ENCODE data around the gene CSTB.

Gene CSTB

GRCh38 chr21:43783098-43783700, 7.1 kb upstream of the CSTB start:
- Histone ChIP-seq H3K9me3 (ENCODE audit: insufficient read depth, low read depth, low read length) (no peaks in the 10 kb centered on the region), H3K27me3 (ENCODE audit: insufficient read depth, low read length) (no peaks in the 10 kb centered on the region; the same call in 1 of the 2 replicates), H3K4me1 (ENCODE audit: insufficient read depth, low read length) (no peaks in the 10 kb centered on the region), H3K36me3 (ENCODE audit: insufficient read depth, low read depth, low read length) (no peaks in the 10 kb centered on the region), H3K9ac (ENCODE audit: low read depth, low read length) (no peak overlapping the region), H3K4me3 (ENCODE audit: low read length) (no peak overlapping the region), H3K27ac (ENCODE audit: low read length) (no peak overlapping the region)

GRCh38 chr21:43782431-43783097, 6.5 kb upstream of the CSTB start:
- H3K4me1 ChIP-seq (ENCODE audit: insufficient read depth, low read length): no peaks in the 10 kb centered on the region
- no peaks in the 10 kb centered on the region for H3K9me3 ChIP-seq (ENCODE audit: insufficient read depth, low read depth, low read length)
- H3K27ac ChIP-seq (ENCODE audit: low read length): no peak overlapping the region
- H3K27me3 ChIP-seq (ENCODE audit: insufficient read depth, low read length): no peaks in the 10 kb centered on the region; the same call in 1 of the 2 replicates
- H3K36me3 ChIP-seq (ENCODE audit: insufficient read depth, low read depth, low read length): no peaks in the 10 kb centered on the region
- H3K9ac ChIP-seq (ENCODE audit: low read depth, low read length): no peak overlapping the region
- H3K4me3 ChIP-seq (ENCODE audit: low read length): no peak overlapping the region

GRCh38 chr21:43781846-43782245, 5.7 kb upstream of the CSTB start:
- H3K4me1 ChIP-seq (ENCODE audit: insufficient read depth, low read length): no peaks in the 10 kb centered on the region

GRCh38 chr21:43779660-43780059, 3.6 kb upstream of the CSTB start:
- Histone ChIP-seq H3K9me3 (ENCODE audit: insufficient read depth, low read depth, low read length) (no peaks in the 10 kb centered on the region), H3K9ac (ENCODE audit: low read depth, low read length) (no peak overlapping the region; the same call in 1 of the 2 replicates), H3K27ac (ENCODE audit: low read length) (no peak overlapping the region), H3K4me3 (ENCODE audit: low read length) (no peak overlapping the region), H3K4me1 (ENCODE audit: insufficient read depth, low read length) (peaks cover 5% of the 10 kb centered on the region; the same call in 1 of the 2 replicates), H3K36me3 (ENCODE audit: insufficient read depth, low read depth, low read length) (peaks cover under 1% of the 10 kb centered on the region; the same call in 1 of the 2 replicates), H3K27me3 (ENCODE audit: insufficient read depth, low read length) (no peaks in the 10 kb centered on the region)

More at GRCh38 chr21:43781846-43782245, 5.7 kb upstream of the CSTB start:
- H3K4me3 ChIP-seq (ENCODE audit: low read length): no peak overlapping the region
- H3K27ac ChIP-seq (ENCODE audit: low read length): no peak overlapping the region
- no peaks in the 10 kb centered on the region for H3K9me3 ChIP-seq (ENCODE audit: insufficient read depth, low read depth, low read length)
- no peaks in the 10 kb centered on the region; the same call in 1 of the 2 replicates for H3K27me3 ChIP-seq (ENCODE audit: insufficient read depth, low read length)
- no peaks in the 10 kb centered on the region for H3K36me3 ChIP-seq (ENCODE audit: insufficient read depth, low read depth, low read length)
- no peak overlapping the region for H3K9ac ChIP-seq (ENCODE audit: low read depth, low read length)

GRCh38 chr21:43778469-43779335, 2.6 kb upstream of the CSTB start:
- no peaks in the 10 kb centered on the region for H3K27me3 ChIP-seq (ENCODE audit: insufficient read depth, low read length)
- H3K4me3 ChIP-seq (ENCODE audit: low read length): no peak overlapping the region
- no peak overlapping the region for H3K27ac ChIP-seq (ENCODE audit: low read length)
- peaks cover 5% of the 10 kb centered on the region; the same call in 1 of the 2 replicates for H3K4me1 ChIP-seq (ENCODE audit: insufficient read depth, low read length)
- no peak overlapping the region for H3K9ac ChIP-seq (ENCODE audit: low read depth, low read length)
- H3K9me3 ChIP-seq (ENCODE audit: insufficient read depth, low read depth, low read length): no peaks in the 10 kb centered on the region
- H3K36me3 ChIP-seq (ENCODE audit: insufficient read depth, low read depth, low read length): peaks cover 10% of the 10 kb centered on the region

GRCh38 chr21:43777953-43778352, 1.8 kb upstream of the CSTB start:
- Histone ChIP-seq H3K9ac (ENCODE audit: low read depth, low read length) (no peak overlapping the region), H3K36me3 (ENCODE audit: insufficient read depth, low read depth, low read length) (peaks cover 18% of the 10 kb centered on the region), H3K4me3 (ENCODE audit: low read length) (no peak overlapping the region), H3K27ac (ENCODE audit: low read length) (no peak overlapping the region), H3K9me3 (ENCODE audit: insufficient read depth, low read depth, low read length) (no peaks in the 10 kb centered on the region), H3K4me1 (ENCODE audit: insufficient read depth, low read length) (peaks cover 5% of the 10 kb centered on the region; the same call in 1 of the 2 replicates), H3K27me3 (ENCODE audit: insufficient read depth, low read length) (no peaks in the 10 kb centered on the region)

- Histone ChIP-seq H3K4me1 (ENCODE audit: insufficient read depth, low read length) (peaks cover 22% of the 10 kb centered on the region; the same call in 1 of the 2 replicates), H3K27ac (ENCODE audit: low read length) (no peak overlapping the region), H3K27me3 (ENCODE audit: insufficient read depth, low read length) (no peaks in the 10 kb centered on the region)
These were observed 918 bp downstream of the CSTB start for GRCh38 chr21:43775190-43775589.

GRCh38 chr21:43774163-43774562, 1.9 kb downstream of the CSTB start:
- no peaks in the 10 kb centered on the region for H3K27me3 ChIP-seq (ENCODE audit: insufficient read depth, low read length)
- H3K4me1 ChIP-seq (ENCODE audit: insufficient read depth, low read length): peaks cover 22% of the 10 kb centered on the region; the same call in 1 of the 2 replicates
- H3K4me3 ChIP-seq (ENCODE audit: low read length): no peak overlapping the region
- H3K9me3 ChIP-seq (ENCODE audit: insufficient read depth, low read depth, low read length): no peaks in the 10 kb centered on the region
- no peak overlapping the region for H3K27ac ChIP-seq (ENCODE audit: low read length)
- no peak overlapping the region for H3K9ac ChIP-seq (ENCODE audit: low read depth, low read length)
- peaks cover 19% of the 10 kb centered on the region for H3K36me3 ChIP-seq (ENCODE audit: insufficient read depth, low read depth, low read length)

More at GRCh38 chr21:43775190-43775589, 918 bp downstream of the CSTB start:
- peak overlapping the region; percentile 90 for H3K4me3 ChIP-seq (ENCODE audit: low read length)
- peaks cover 19% of the 10 kb centered on the region for H3K36me3 ChIP-seq (ENCODE audit: insufficient read depth, low read depth, low read length)
- H3K9ac ChIP-seq (ENCODE audit: low read depth, low read length): peak overlapping the region; percentile 77; the same call in 1 of the 2 replicates
- no peaks in the 10 kb centered on the region for H3K9me3 ChIP-seq (ENCODE audit: insufficient read depth, low read depth, low read length)

- H3K4me3 ChIP-seq (ENCODE audit: low read length): no peak overlapping the region
- H3K27me3 ChIP-seq (ENCODE audit: insufficient read depth, low read length): no peaks in the 10 kb centered on the region
- H3K4me1 ChIP-seq (ENCODE audit: insufficient read depth, low read length): peaks cover 33% of the 10 kb centered on the region; the same call in 1 of the 2 replicates
- no peaks in the 10 kb centered on the region for H3K9me3 ChIP-seq (ENCODE audit: insufficient read depth, low read depth, low read length)
- peaks cover 19% of the 10 kb centered on the region for H3K36me3 ChIP-seq (ENCODE audit: insufficient read depth, low read depth, low read length)
- no peak overlapping the region for H3K27ac ChIP-seq (ENCODE audit: low read length)
- H3K9ac ChIP-seq (ENCODE audit: low read depth, low read length): no peak overlapping the region
These were observed 3.7 kb downstream of the CSTB start for GRCh38 chr21:43772425-43772821.

GRCh38 chr21:43771698-43772424, 4.2 kb downstream of the CSTB start:
- Histone ChIP-seq H3K9ac (ENCODE audit: low read depth, low read length) (no peak overlapping the region), H3K4me1 (ENCODE audit: insufficient read depth, low read length) (peaks cover 33% of the 10 kb centered on the region; the same call in 1 of the 2 replicates), H3K36me3 (ENCODE audit: insufficient read depth, low read depth, low read length) (peaks cover 19% of the 10 kb centered on the region), H3K9me3 (ENCODE audit: insufficient read depth, low read depth, low read length) (no peaks in the 10 kb centered on the region), H3K27ac (ENCODE audit: low read length) (no peak overlapping the region), H3K4me3 (ENCODE audit: low read length) (no peak overlapping the region), H3K27me3 (ENCODE audit: insufficient read depth, low read length) (no peaks in the 10 kb centered on the region)

- Histone ChIP-seq H3K27ac (ENCODE audit: low read length) (no peak overlapping the region), H3K4me3 (ENCODE audit: low read length) (no peak overlapping the region), H3K36me3 (ENCODE audit: insufficient read depth, low read depth, low read length) (peaks cover 19% of the 10 kb centered on the region), H3K9ac (ENCODE audit: low read depth, low read length) (no peak overlapping the region), H3K27me3 (ENCODE audit: insufficient read depth, low read length) (no peaks in the 10 kb centered on the region), H3K4me1 (ENCODE audit: insufficient read depth, low read length) (peaks cover 33% of the 10 kb centered on the region; the same call in 1 of the 2 replicates), H3K9me3 (ENCODE audit: insufficient read depth, low read depth, low read length) (no peaks in the 10 kb centered on the region)
These were observed 4.9 kb downstream of the CSTB start for GRCh38 chr21:43771199-43771675.
